AML-193 (cell line): ENCODE data around the gene NR2E1.

Source experiments
- DNase-seq, 2 experiments: peaks; one replicate each; lab custom pipeline; 2025; lab: John Stamatoyannopoulos, UW

Gene NR2E1

GRCh38 chr6:108171291-108171917 lies 5.6 kb downstream of the NR2E1 start:
- DNase-seq = no peak

- DNase-seq = no peak
Measured at GRCh38 chr6:108171918-108172516, 6.2 kb downstream of the NR2E1 start.

DNA sequence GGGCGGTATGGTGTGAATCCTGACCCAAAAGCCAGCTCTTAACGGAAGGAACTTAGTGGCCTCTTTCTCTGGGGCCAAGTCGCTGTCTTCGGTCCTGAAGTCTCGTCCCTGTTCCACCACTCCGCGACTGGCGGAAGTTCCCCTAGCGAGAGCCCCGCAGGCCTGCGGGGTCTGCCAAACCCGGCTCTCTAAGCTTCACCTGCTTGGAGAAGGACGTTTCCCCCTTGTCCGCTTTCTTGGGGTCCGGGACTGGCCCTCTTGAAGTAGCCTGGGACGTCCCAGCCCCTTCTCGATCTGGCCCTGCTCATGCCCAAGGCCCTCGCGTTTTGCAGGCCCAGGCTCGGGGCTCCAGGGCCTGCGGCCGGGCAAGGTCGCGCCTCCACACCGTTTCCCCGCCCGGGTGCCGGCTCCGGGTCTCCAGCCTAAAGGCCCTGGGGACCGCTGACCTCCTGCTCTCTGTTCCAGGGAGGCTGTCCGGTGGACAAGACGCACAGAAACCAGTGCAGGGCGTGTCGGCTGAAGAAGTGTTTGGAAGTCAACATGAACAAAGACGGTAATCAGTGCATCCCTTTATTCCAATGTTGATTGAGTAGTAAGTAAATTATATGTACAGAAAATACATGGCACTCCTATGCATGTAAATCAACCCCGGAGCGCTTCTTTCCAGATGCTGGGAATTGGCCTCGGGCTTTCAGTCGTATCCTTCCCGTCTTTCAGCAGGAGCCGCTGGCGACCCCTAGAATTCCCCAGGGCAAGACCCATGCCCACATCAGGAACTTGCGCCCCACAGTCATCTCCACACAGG lies 8.8 kb downstream of the NR2E1 start:
- DNase-seq = no peak

- DNase-seq = no peak
Measured at GRCh38 chr6:108175176-108175591, 9.4 kb downstream of the NR2E1 start.

DNA sequence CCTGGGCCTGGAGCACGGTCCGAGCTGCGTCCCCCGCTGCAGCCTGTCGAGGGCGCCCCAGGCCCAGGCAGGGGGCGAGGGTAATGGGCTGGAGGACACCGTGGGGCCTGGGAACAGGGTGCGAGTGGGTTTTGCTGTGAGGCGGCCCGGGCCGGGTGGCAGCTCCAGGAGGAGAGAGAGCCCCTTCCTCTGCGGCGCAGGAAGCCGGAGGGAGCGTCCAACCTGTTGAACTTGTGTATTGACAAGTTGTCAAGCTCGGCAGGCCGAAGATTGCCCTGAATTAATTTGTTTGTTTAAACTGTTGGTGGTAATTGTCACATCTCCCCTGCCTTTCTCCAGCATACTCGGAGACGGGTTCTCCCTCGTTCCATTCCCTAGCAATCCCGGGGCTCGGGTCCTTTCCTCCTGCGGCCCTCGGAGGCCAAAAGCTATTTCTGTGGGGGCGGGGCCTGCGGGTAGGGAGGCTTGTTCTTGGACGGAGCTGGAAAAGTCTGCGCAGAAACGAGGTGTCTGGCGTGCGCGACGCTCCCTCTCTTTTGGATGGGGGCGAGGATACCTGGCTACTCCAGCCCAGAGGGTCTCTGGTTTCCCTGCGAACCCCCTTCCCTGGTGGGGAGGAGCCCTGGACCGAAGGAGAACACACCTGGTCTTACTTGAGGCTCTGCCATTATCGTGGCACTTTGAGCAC lies 9.9 kb downstream of the NR2E1 start:
- no peak for DNase-seq

DNA sequence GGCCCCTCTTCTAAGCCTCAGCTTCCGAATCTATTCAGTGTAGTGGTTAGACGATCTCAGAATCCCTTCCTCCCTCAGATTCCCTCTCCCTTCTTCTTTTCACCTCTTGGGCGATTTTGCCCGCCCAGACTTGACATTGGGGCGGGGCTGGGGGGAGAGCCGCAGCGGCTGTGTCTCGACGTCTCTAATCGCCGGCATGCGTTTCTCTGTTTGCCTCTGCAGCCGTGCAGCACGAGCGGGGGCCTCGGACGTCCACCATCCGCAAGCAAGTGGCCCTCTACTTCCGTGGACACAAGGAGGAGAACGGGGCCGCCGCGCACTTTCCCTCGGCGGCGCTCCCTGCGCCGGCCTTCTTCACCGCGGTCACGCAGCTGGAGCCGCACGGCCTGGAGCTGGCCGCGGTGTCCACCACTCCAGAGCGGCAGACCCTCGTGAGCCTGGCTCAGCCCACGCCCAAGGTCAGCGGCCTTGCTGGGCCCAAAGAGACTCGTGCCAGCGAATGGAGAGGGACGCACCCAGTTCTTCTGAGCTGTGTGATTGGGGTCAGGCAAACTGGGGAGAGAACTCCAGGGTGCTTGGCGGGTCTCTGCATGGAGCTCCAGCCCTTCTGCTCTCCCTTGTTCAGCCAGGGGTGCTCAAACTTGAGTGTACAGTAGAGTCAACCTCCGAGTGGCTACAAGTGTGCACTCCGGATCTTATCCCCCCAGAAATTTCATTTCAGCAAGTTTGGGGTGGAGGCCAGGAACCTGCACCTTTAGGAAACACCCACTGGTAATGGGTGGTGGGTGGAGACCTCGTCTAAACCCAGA lies 10.7 kb downstream of the NR2E1 start:
- DNase-seq = no peak

- DNase-seq = no peak
Measured at GRCh38 chr6:108179741-108180140, 13.9 kb downstream of the NR2E1 start.

- no peak for DNase-seq
Measured at GRCh38 chr6:108180266-108180665, 14.4 kb downstream of the NR2E1 start.

DNA sequence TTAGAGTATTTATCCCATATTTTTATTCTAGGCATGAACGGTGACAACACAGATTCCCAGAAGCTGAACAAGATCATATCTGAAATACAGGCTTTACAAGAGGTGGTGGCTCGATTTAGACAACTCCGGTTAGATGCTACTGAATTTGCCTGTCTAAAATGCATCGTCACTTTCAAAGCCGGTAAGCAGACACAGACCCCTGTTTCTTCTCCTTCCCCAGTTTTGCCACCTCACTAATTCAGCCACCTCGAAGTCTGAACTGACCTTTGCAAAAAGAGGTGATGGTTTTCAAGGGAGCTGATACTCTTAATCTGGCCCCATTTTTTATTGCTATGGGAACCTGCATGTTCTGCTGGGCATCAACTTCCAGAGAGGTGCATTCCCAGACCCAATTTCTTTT lies 15.0 kb downstream of the NR2E1 start:
- DNase-seq = no peak

DNA sequence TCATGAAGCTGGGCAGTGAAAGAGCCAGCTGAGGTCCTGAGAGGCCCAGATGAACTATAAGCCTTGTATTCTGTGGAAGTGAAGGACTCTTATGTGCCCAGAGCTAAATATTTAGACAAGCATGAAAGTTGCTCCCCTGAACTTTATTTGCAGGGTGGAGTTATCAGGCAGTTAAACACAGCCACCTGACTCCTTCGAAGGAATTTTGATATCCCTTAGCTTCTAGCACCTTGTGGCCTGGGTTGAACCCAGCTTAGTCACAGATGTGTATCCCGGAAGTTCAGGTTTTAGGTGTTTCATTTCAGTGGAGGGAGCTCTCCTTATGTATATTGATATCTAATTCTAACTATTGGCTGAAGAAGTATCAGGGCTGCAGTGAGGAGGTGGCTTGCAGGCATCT lies 20.4 kb downstream of the NR2E1 start:
- DNase-seq = no peak

DNA sequence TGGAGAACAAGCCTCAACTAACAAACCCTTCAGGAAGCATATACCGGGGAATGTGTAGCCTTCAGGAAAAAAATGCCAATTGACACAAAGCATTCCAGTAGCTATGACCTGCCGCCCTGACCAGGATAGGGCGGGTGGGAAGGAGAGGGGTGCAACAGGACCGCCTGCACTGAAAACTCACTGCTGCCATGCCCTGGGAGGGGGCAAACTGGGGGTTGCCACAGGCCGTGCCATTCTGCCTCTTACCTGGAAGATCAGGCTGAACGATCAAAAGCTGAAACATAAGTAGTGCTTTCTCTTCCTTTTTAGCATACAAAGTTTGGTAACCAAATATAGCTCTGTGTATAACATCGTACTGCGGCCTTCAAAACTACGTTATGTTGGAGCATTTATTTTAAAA lies 21.7 kb downstream of the NR2E1 start:
- no peak for DNase-seq

- peak; percentile 84 to 85 for DNase-seq
Measured at GRCh38 chr6:108193131-108193530, 27.3 kb downstream of the NR2E1 start.

DNA sequence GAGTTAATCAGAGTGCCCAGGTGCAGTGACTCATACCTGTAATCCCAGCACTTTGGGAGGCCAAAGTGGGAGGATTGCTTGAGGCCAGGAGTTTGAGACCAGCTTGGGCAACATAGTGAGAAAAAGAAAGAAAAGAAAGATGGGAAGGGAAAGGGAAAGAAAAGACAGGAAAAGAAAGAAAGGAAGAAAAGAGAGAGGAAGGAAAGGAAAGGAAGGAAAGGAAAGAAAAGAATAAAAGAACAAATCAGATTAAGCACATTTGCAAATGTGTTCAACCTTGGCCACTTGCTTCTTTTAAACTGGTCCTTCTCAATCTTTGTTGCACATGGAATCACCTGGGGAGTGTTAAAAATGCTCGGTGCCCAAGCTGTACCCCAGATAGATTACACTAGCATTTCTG lies 28.0 kb downstream of the NR2E1 start:
- DNase-seq = no peak

DNA sequence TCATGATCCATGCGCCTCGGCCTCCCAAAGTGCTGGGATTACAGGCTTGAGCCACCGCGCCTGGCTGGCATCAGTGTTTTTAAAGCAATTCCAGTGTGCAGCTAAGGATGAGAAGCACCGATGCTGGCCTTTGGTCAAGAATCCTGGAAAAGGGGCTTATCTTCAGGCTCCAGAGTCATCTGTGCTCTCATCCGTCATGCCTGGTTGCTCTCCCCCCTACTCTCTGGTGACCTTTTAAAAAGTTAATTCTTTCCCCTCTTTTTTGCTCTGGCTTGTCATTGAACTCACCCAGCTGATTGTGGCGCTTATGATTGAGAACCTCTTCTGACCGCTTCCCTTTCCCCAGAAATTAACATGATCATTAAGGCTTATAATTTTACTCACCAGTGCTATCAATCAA lies 28.7 kb downstream of the NR2E1 start:
- DNase-seq = no peak

DNA sequence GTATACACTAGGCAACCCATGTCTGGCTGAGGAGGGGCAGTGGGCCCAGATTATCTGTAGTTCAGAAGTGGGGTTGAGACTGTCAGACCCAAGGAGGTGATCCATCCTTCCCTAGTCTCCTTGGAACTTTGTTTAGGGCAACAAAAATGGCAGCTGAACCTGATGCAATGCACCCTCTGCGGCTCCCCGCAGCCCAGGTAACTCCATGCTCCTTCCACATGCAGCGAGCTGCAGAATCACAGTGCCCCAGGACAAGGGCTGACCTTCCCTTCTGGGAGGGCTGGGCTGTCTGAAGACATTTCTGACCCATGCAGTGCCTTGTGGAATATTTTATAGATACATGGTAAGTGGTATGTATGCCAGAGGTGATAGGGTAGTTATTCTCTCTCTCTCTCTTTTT lies 29.4 kb downstream of the NR2E1 start:
- DNase-seq = no peak

- DNase-seq = no peak
Measured at GRCh38 chr6:108198761-108199498, 33.1 kb downstream of the NR2E1 start.

DNA sequence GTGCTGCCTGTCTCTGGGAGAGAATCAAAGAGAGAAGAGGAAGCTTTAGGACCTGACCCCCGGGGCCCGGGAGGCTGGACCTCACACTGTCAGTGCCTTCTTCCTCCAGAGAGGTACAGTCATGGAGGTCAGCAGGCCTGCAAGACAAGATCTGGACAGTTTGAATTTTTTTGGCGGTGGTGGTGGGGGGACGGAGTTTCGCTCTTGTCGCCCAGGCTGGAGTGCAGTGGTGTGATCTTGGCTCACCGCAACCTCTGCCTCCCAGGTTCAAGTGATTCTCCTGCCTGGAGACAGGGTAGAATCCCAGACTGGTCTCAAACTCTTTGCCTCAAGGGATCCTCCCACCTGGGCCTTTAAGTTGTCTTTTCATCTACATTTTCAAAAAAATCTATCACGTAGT lies 34.4 kb downstream of the NR2E1 start:
- DNase-seq = no peak

GRCh38 chr6:108200631-108201030 lies 34.8 kb downstream of the NR2E1 start:
- no peak for DNase-seq

GRCh38 chr6:108203189-108204112 lies 37.6 kb downstream of the NR2E1 start:
- DNase-seq = no peak

DNA sequence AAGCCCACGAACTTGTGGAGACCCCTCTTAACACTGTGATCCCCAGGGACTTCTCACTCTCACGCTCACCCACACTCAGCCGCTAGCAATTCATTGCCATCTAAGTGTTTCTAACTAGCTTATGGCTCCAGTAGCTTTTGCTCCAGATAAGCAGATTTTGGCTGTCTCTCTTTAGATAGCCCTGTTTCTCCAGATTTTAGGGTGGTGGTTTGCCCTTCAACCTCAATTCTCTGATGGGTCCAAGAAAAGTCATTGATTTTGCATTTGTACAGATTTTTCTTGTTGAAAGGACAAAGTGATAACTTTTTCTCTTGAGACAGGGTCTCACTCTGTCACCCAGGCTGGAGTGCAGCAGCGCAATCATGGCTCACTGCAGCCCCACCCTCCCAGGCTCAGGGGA lies 41.2 kb downstream of the NR2E1 start:
- DNase-seq = no peak
